ENCODE data around the gene PAPSS2.

The PAPSS2 gene

GRCh38 chr10:87672551-87672950 lies 12.9 kb downstream of the PAPSS2 start:
- no peak for DNase-seq

- no peak for DNase-seq
Measured at GRCh38 chr10:87674943-87675342, 15.3 kb downstream of the PAPSS2 start.

GRCh38 chr10:87675396-87676376 lies 16.0 kb downstream of the PAPSS2 start:
- DNase-seq: no peak

GRCh38 chr10:87677595-87677994 lies 17.9 kb downstream of the PAPSS2 start:
- DNase-seq: no peak

GRCh38 chr10:87678302-87678701 lies 18.6 kb downstream of the PAPSS2 start:
- DNase-seq: no peak

- no peak for DNase-seq
Measured at GRCh38 chr10:87683356-87683755, 23.7 kb downstream of the PAPSS2 start.

GRCh38 chr10:87684001-87684638 lies 24.4 kb downstream of the PAPSS2 start:
- no peak for DNase-seq

GRCh38 chr10:87685832-87686574 lies 26.3 kb downstream of the PAPSS2 start:
- no peak for DNase-seq

GRCh38 chr10:87691506-87692070 lies 31.9 kb downstream of the PAPSS2 start:
- DNase-seq: no peak

GRCh38 chr10:87692956-87693484 lies 33.3 kb downstream of the PAPSS2 start:
- DNase-seq: no peak

- no peak for DNase-seq
Measured at GRCh38 chr10:87694011-87694794, 34.5 kb downstream of the PAPSS2 start.

- DNase-seq: no peak
Measured at GRCh38 chr10:87695074-87695473, 35.4 kb downstream of the PAPSS2 start.

- no peak for DNase-seq
Measured at GRCh38 chr10:87696922-87697745, 37.5 kb downstream of the PAPSS2 start.

- no peak for DNase-seq
Measured at GRCh38 chr10:87700031-87700796, 40.5 kb downstream of the PAPSS2 start.

GRCh38 chr10:87702260-87702972 lies 42.7 kb downstream of the PAPSS2 start:
- DNase-seq: no peak

GRCh38 chr10:87702973-87703294 lies 43.3 kb downstream of the PAPSS2 start:
- DNase-seq: no peak

- no peak for DNase-seq
Measured at GRCh38 chr10:87703771-87704170, 44.1 kb downstream of the PAPSS2 start.

GRCh38 chr10:87705339-87705738 lies 45.7 kb downstream of the PAPSS2 start:
- no peak for DNase-seq

GRCh38 chr10:87706731-87707130 lies 47.1 kb downstream of the PAPSS2 start:
- no peak for DNase-seq

- no peak for DNase-seq
Measured at GRCh38 chr10:87707254-87707653, 47.6 kb downstream of the PAPSS2 start.
